Left renal pelvis (tissue), 4 donors: ENCODE data around the gene HPX. TPM values are rescaled to one million over a fixed set of nuclear protein-coding genes. Genes with fewer than 3 reads are reported as not detected.

ENCODE experiments used
- DNase-seq, 4 donors: peaks; one replicate each; pipeline ENCODE4 v3.0.0-alpha.2; 2013; ENCODE audit warnings: low read depth in 4 of 4, low spot score in 3 of 4
- polyA plus RNA-seq, 4 donors: library from polyadenylated mRNA; unstranded; fragments of 120-200 nt; gene quantifications; one replicate each; pipeline ENCODE4 v1.2.1, GENCODE V29; 2013; ENCODE audit not compliant: insufficient read length in 4 of 4

Gene HPX
- 1 to 10 TPM; 2.4 to 7.4 (median 3.6) TPM for polyA plus RNA-seq

GRCh38 chr11:6440906-6441358 lies at the start of gene HPX:
HPX (minus strand) TSS chr11:6440987; CDS start chr11:6440963, 24 bp downstream.
- DNase-seq = no peak

- DNase-seq = no peak
These were observed 48.5 kb upstream of the HPX start for GRCh38 chr11:6489306-6489705.

- no peak for DNase-seq
These were observed 48.0 kb upstream of the HPX start for GRCh38 chr11:6488821-6489220.

- DNase-seq = no peak
These were observed 47.6 kb upstream of the HPX start for GRCh38 chr11:6488342-6488741.

- DNase-seq = no peak
These were observed 46.2 kb upstream of the HPX start for GRCh38 chr11:6486938-6487337.

- no peak for DNase-seq
These were observed 45.5 kb upstream of the HPX start for GRCh38 chr11:6486256-6486655.

- no peak for DNase-seq
These were observed 44.9 kb upstream of the HPX start for GRCh38 chr11:6485661-6486060.

GRCh38 chr11:6483015-6483414 lies 42.2 kb upstream of the HPX start:
- no peak for DNase-seq

GRCh38 chr11:6482441-6482840 lies 41.7 kb upstream of the HPX start:
- DNase-seq = no peak

GRCh38 chr11:6481924-6482275 lies 41.1 kb upstream of the HPX start:
- DNase-seq = no peak

- peak; percentile 93 to 95 (median 94) for DNase-seq
These were observed 40.5 kb upstream of the HPX start, which contains the start of the genes ARFIP2 and TIMM10B for GRCh38 chr11:6481012-6481923. ARFIP2 (minus strand) TSS chr11:6481331; CDS start chr11:6480421, 910 bp downstream. TIMM10B (plus strand) TSS chr11:6481501; CDS start chr11:6481517, 16 bp downstream.

- DNase-seq = no peak
These were observed 39.6 kb upstream of the HPX start for GRCh38 chr11:6480299-6480914.

- no peak for DNase-seq
These were observed 35.8 kb upstream of the HPX start for GRCh38 chr11:6476571-6476970.

GRCh38 chr11:6475936-6476335 lies 35.1 kb upstream of the HPX start:
- DNase-seq = no peak

GRCh38 chr11:6474806-6475500 lies 34.2 kb upstream of the HPX start:
- DNase-seq = no peak

GRCh38 chr11:6474413-6474792 lies 33.6 kb upstream of the HPX start:
- DNase-seq = no peak

GRCh38 chr11:6473451-6474412 lies 32.9 kb upstream of the HPX start, which contains the start of gene TRIM3:
TRIM3 (minus strand) TSS chr11:6473941; CDS start chr11:6465695, 8,246 bp downstream.
- DNase-seq = peak; percentile 63 to 77 (median 77)

GRCh38 chr11:6472934-6473333 lies 32.1 kb upstream of the HPX start:
- DNase-seq = no peak

GRCh38 chr11:6469599-6469998 lies 28.8 kb upstream of the HPX start:
- no peak for DNase-seq
